ENCODE results near the gene GALNT18.
"Not testable (repeated sequence)": the region's sequence is repeated elsewhere in the genome, so short reads cannot be mapped to it uniquely, and the experiment has no call there.

Gene GALNT18

GRCh38 chr11:11370255-11370961 is 251.4 kb downstream of the GALNT18 start:
- no peak for DNase-seq (ENCODE audit: extremely low read depth in 1 of 2, low read depth in 1 of 2)

GRCh38 chr11:11366793-11367192 is 255.0 kb downstream of the GALNT18 start:
- no peak for DNase-seq (ENCODE audit: extremely low read depth in 1 of 2, low read depth in 1 of 2)

GRCh38 chr11:11363674-11364073 is 258.1 kb downstream of the GALNT18 start:
- no peak for DNase-seq (ENCODE audit: extremely low read depth in 1 of 2, low read depth in 1 of 2)

- no peak for DNase-seq (ENCODE audit: extremely low read depth in 1 of 2, low read depth in 1 of 2)
Observed at GRCh38 chr11:11359611-11360010, 262.2 kb downstream of the GALNT18 start.

- no peak for DNase-seq (ENCODE audit: extremely low read depth in 1 of 2, low read depth in 1 of 2)
Observed at GRCh38 chr11:11356842-11357241, 265.0 kb downstream of the GALNT18 start.

- DNase-seq (ENCODE audit: extremely low read depth in 1 of 2, low read depth in 1 of 2): not testable (repeated sequence)
Observed at GRCh38 chr11:11352878-11353277, 268.9 kb downstream of the GALNT18 start, which contains the start of gene CSNK2A3. Gene CSNK2A3, minus strand, starts transcription at chr11:11353250. Its CDS starts 131 bp downstream, at chr11:11353119.

GRCh38 chr11:11351851-11352250 is 270.0 kb downstream of the GALNT18 start:
- DNase-seq (ENCODE audit: extremely low read depth in 1 of 2, low read depth in 1 of 2): not testable (repeated sequence)

GRCh38 chr11:11351042-11351586 is 270.7 kb downstream of the GALNT18 start:
- DNase-seq (ENCODE audit: extremely low read depth in 1 of 2, low read depth in 1 of 2): no peak

GRCh38 chr11:11349870-11350337 is 271.9 kb downstream of the GALNT18 start:
- DNase-seq (ENCODE audit: extremely low read depth in 1 of 2, low read depth in 1 of 2): no peak

GRCh38 chr11:11349106-11349825 is 272.5 kb downstream of the GALNT18 start:
- no peak for DNase-seq (ENCODE audit: extremely low read depth in 1 of 2, low read depth in 1 of 2)

GRCh38 chr11:11348303-11348702 is 273.5 kb downstream of the GALNT18 start:
- DNase-seq (ENCODE audit: extremely low read depth in 1 of 2, low read depth in 1 of 2): no peak

- DNase-seq (ENCODE audit: extremely low read depth in 1 of 2, low read depth in 1 of 2): no peak
Observed at GRCh38 chr11:11347592-11347991, 274.2 kb downstream of the GALNT18 start.

- no peak for DNase-seq (ENCODE audit: extremely low read depth in 1 of 2, low read depth in 1 of 2)
Observed at GRCh38 chr11:11346303-11346702, 275.5 kb downstream of the GALNT18 start.

- no peak for DNase-seq (ENCODE audit: extremely low read depth in 1 of 2, low read depth in 1 of 2)
Observed at GRCh38 chr11:11345099-11345498, 276.7 kb downstream of the GALNT18 start.

- no peak for DNase-seq (ENCODE audit: extremely low read depth in 1 of 2, low read depth in 1 of 2)
Observed at GRCh38 chr11:11344045-11344444, 277.8 kb downstream of the GALNT18 start.

- DNase-seq (ENCODE audit: extremely low read depth in 1 of 2, low read depth in 1 of 2): no peak
Observed at GRCh38 chr11:11338304-11338703, 283.5 kb downstream of the GALNT18 start.

- DNase-seq (ENCODE audit: extremely low read depth in 1 of 2, low read depth in 1 of 2): no peak
Observed at GRCh38 chr11:11336664-11337063, 285.1 kb downstream of the GALNT18 start.

- DNase-seq (ENCODE audit: extremely low read depth in 1 of 2, low read depth in 1 of 2): no peak
Observed at GRCh38 chr11:11335043-11335442, 286.8 kb downstream of the GALNT18 start.

- DNase-seq (ENCODE audit: extremely low read depth in 1 of 2, low read depth in 1 of 2): no peak
Observed at GRCh38 chr11:11334607-11335006, 287.2 kb downstream of the GALNT18 start.

- DNase-seq (ENCODE audit: extremely low read depth in 1 of 2, low read depth in 1 of 2): no peak
Observed at GRCh38 chr11:11332141-11332710, 289.6 kb downstream of the GALNT18 start.

- no peak for DNase-seq (ENCODE audit: extremely low read depth in 1 of 2, low read depth in 1 of 2)
Observed at GRCh38 chr11:11329062-11329806, 292.6 kb downstream of the GALNT18 start.
